ENCODE data around the gene TAF6L. TPM values are rescaled to one million over a fixed set of nuclear protein-coding genes. Genes with fewer than 3 reads are reported as not detected.
"Not testable (repeated sequence)": the region's sequence is repeated elsewhere in the genome, so short reads cannot be mapped to it uniquely, and the experiment has no call there.

TAF6L gene
- total RNA-seq, 2 donors from 2014 or later, result 37.4 to 41.7 TPM

DNA sequence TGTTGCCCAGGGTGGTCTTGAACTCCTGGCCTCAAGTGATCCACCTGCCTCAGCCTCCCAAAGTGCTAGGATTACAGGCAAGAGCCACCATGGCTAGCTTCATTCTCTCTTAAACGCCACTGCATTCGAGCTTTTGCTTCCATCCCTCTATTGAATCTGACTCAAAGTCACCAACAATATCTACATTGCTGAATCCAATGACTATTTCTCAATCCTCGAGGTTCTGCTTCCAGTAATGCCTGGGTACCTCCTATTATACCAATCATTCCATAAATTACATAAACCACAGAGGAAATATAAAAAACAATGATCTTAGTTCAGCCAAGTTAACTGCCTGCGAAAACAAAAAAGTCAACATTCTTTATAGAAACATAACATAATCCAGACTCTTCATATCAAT lies 45.9 kb downstream of the TAF6L start:
- no peaks in the 10 kb centered on the region for H3K4me1 Mint-ChIP-seq
- DNase-seq, result no peak
- Histone ChIP-seq H3K4me1 (ENCODE audit: control insufficient read depth, insufficient read depth, low read length) (no peaks in the 10 kb centered on the region), H3K36me3 (ENCODE audit: control insufficient read depth, insufficient read depth, low read length) (peaks cover 58% of the 10 kb centered on the region), H3K27me3 (ENCODE audit: control insufficient read depth, insufficient read depth, low read length, poor library complexity, severe bottlenecking) (no peaks in the 10 kb centered on the region), H3K4me3 (ENCODE audit: low read length) (no peak overlapping the region), H3K9ac (ENCODE audit: extremely low read depth, low read length, poor library complexity, severe bottlenecking) (no peak overlapping the region), H3K9me3 (ENCODE audit: control insufficient read depth, low read length) (no peaks in the 10 kb centered on the region), H3K27ac (ENCODE audit: low read depth, low read length) (no peak overlapping the region)
- TF ChIP-seq, protein P1, sequence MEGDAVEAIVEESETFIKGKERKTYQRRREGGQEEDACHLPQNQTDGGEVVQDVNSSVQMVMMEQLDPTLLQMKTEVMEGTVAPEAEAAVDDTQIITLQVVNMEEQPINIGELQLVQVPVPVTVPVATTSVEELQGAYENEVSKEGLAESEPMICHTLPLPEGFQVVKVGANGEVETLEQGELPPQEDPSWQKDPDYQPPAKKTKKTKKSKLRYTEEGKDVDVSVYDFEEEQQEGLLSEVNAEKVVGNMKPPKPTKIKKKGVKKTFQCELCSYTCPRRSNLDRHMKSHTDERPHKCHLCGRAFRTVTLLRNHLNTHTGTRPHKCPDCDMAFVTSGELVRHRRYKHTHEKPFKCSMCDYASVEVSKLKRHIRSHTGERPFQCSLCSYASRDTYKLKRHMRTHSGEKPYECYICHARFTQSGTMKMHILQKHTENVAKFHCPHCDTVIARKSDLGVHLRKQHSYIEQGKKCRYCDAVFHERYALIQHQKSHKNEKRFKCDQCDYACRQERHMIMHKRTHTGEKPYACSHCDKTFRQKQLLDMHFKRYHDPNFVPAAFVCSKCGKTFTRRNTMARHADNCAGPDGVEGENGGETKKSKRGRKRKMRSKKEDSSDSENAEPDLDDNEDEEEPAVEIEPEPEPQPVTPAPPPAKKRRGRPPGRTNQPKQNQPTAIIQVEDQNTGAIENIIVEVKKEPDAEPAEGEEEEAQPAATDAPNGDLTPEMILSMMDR (conservative IDR thresholded peaks at IDR 0.05), result no peak
- H3K36me3 Mint-ChIP-seq (ENCODE audit: low read depth), result peaks cover 41% of the 10 kb centered on the region
- 93 to 96% methylated on average over 4 of the region's 4 CpGs for WGBS, 2 experiments (ENCODE audit: insufficient coverage in 1 of 2, insufficient read length in 1 of 2)
- no peaks in the 10 kb centered on the region for H3K9me3 Mint-ChIP-seq
- H3K27ac Mint-ChIP-seq, result no peak overlapping the region
- H3K4me3 Mint-ChIP-seq, result no peak overlapping the region
- no peaks in the 10 kb centered on the region for H3K27me3 Mint-ChIP-seq (ENCODE audit: insufficient read depth)

DNA sequence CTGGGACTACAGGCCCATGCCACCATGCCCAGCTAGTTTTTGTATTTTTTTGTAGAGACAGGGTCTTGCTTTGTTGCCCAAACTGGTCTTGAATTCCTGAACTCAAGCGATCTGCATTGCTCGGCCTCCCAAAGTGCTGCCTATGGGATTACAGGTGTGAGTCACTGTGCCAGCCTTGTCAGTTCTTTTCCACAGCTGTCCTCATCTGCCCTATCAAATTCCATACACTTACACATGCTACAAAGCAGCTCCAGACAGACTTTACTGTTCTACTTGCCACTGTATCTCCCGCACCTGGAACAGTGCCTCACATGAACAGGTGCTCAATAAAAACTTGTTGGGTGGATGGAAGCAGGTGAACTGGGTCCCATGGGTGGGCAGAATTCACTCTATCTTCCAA lies 52.5 kb downstream of the TAF6L start:
- Histone ChIP-seq H3K9ac (ENCODE audit: extremely low read depth, low read length, poor library complexity, severe bottlenecking) (no peak overlapping the region), H3K4me3 (ENCODE audit: low read length) (no peak overlapping the region), H3K36me3 (ENCODE audit: control insufficient read depth, insufficient read depth, low read length) (peaks cover 75% of the 10 kb centered on the region), H3K4me1 (ENCODE audit: control insufficient read depth, insufficient read depth, low read length) (no peaks in the 10 kb centered on the region), H3K27me3 (ENCODE audit: control insufficient read depth, insufficient read depth, low read length, poor library complexity, severe bottlenecking) (no peaks in the 10 kb centered on the region), H3K27ac (ENCODE audit: low read depth, low read length) (no peak overlapping the region), H3K9me3 (ENCODE audit: control insufficient read depth, low read length) (no peaks in the 10 kb centered on the region)
- peaks cover 2% of the 10 kb centered on the region for H3K9me3 Mint-ChIP-seq
- WGBS, 2 experiments (ENCODE audit: insufficient coverage in 1 of 2, insufficient read length in 1 of 2), result 92 to 100% methylated on average over 3 of the region's 3 CpGs
- no peak for DNase-seq
- H3K4me1 Mint-ChIP-seq, result no peaks in the 10 kb centered on the region
- peaks cover 72% of the 10 kb centered on the region for H3K36me3 Mint-ChIP-seq (ENCODE audit: low read depth)
- no peak overlapping the region for H3K27ac Mint-ChIP-seq
- no peaks in the 10 kb centered on the region for H3K27me3 Mint-ChIP-seq (ENCODE audit: insufficient read depth)
- no peak overlapping the region for H3K4me3 Mint-ChIP-seq
- TF ChIP-seq, protein P1 (conservative IDR thresholded peaks at IDR 0.05), result no peak

DNA sequence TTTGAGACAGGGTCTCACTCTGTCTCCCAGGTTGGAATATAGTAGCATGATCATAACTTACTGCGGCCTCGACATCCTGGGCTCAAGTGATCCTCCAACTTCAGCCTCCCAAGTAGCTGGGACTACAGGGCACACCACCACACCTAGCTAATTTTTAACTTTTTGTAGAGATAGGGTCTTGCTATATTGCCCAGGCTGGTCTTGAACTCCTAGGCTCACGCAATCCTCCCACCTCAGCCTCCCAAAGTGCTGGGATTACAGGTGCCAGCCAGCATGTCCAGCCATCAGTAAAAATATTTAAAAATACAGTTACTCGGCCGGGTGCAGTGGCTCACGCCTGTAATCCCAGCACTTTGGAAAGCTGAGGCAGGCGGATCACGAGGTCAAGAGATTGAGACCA lies 56.9 kb downstream of the TAF6L start:
- H3K9ac ChIP-seq (ENCODE audit: extremely low read depth, low read length, poor library complexity, severe bottlenecking); H3K27me3 Mint-ChIP-seq (ENCODE audit: insufficient read depth); H3K27me3 ChIP-seq (ENCODE audit: control insufficient read depth, insufficient read depth, low read length, poor library complexity, severe bottlenecking); H3K9me3 ChIP-seq (ENCODE audit: control insufficient read depth, low read length); H3K4me3 Mint-ChIP-seq; H3K9me3 Mint-ChIP-seq; H3K27ac Mint-ChIP-seq; H3K4me3 ChIP-seq (ENCODE audit: low read length); DNase-seq; H3K27ac ChIP-seq (ENCODE audit: low read depth, low read length); H3K4me1 ChIP-seq (ENCODE audit: control insufficient read depth, insufficient read depth, low read length): not testable (repeated sequence)
- WGBS, 2 experiments (ENCODE audit: insufficient coverage in 1 of 2, insufficient read length in 1 of 2), result 82 to 96% methylated on average over 6 to 8 of the region's 8 CpGs
- H3K36me3 ChIP-seq (ENCODE audit: control insufficient read depth, insufficient read depth, low read length), result peaks cover 53% of the 10 kb centered on the region
- Mint-ChIP-seq H3K36me3 (ENCODE audit: low read depth) (peaks cover 47% of the 10 kb centered on the region), H3K4me1 (peaks cover 14% of the 10 kb centered on the region)

DNA sequence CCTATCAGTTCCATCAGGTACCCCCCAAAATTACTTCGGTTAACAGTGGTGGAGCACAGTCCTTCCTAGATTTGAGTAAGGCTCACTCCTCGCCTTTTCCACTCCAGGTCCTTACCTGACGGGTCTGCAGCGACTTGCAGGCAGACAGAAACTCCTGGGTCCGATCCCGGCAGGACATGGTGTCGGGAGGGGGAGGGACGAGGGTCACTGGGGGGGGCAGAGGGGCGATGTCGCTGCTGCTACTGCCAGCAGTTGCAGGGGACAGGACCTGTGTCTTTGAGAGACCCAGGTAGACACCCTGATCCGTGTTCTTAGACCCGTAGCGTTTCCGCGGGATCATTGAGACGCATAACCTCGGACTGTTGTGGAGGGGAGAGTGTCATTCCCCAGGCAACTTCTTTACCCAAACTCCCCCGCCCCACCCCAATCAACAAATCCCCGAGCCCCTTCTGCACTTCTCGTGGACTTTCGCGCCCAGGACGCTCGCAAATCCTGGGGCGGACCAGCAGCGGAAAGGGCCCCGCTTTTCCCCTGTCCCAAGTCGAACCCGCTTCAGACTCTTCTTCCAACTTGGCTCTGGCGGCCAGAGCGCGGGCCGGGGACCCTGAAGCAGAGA lies 59.8 kb downstream of the TAF6L start:
- peak overlapping the region; percentile 76 for H3K27ac ChIP-seq (ENCODE audit: low read depth, low read length)
- Mint-ChIP-seq H3K4me1 (peaks cover 20% of the 10 kb centered on the region), H3K27me3 (ENCODE audit: insufficient read depth) (no peaks in the 10 kb centered on the region), H3K9me3 (peaks cover 2% of the 10 kb centered on the region), H3K4me3 (peak overlapping the region; percentile 99), H3K36me3 (ENCODE audit: low read depth) (peaks cover 41% of the 10 kb centered on the region), H3K27ac (peak overlapping the region; percentile 100)
- no peak for DNase-seq
- H3K9ac ChIP-seq (ENCODE audit: extremely low read depth, low read length, poor library complexity, severe bottlenecking), result peak overlapping the region; percentile 96
- WGBS, 2 experiments (ENCODE audit: insufficient coverage in 1 of 2, insufficient read length in 1 of 2), result 2 to 6% methylated on average over 12 to 27 of the region's 33 CpGs
- H3K9me3 ChIP-seq (ENCODE audit: control insufficient read depth, low read length), result no peaks in the 10 kb centered on the region
- TF ChIP-seq, protein P1 (conservative IDR thresholded peaks at IDR 0.05), result no peak
- peaks cover 2% of the 10 kb centered on the region for H3K4me1 ChIP-seq (ENCODE audit: control insufficient read depth, insufficient read depth, low read length)
- H3K4me3 ChIP-seq (ENCODE audit: low read length), result peak overlapping the region; percentile 98
- H3K36me3 ChIP-seq (ENCODE audit: control insufficient read depth, insufficient read depth, low read length), result peaks cover 50% of the 10 kb centered on the region
- H3K27me3 ChIP-seq (ENCODE audit: control insufficient read depth, insufficient read depth, low read length, poor library complexity, severe bottlenecking), result no peaks in the 10 kb centered on the region

Measured in endodermal cell (in vitro differentiated cells).